ENCODE results near the gene TNFSF11.
"Not testable (repeated sequence)": the region's sequence is repeated elsewhere in the genome, so short reads cannot be mapped to it uniquely, and the experiment has no call there.

The TNFSF11 gene

GRCh38 chr13:42551611-42552010 lies 22.3 kb upstream of the TNFSF11 start:
- no peak overlapping the region for H2BK120ac ChIP-seq (ENCODE audit: low read depth, low read length)
- H2AK5ac ChIP-seq (ENCODE audit: low read depth, low read length) = no peak overlapping the region
- H3K36me3 ChIP-seq (replicated peaks in 1 of 2; ENCODE audit: control insufficient read depth in 2 of 2, insufficient read depth in 2 of 2, low read length in 2 of 2) = no peaks in the 10 kb centered on the region
- no CpG with 5 or more reads among the region's 2 CpGs for WGBS, 2 donors (ENCODE audit: extremely low coverage in 2 of 2, insufficient read length in 2 of 2, insufficient replicate concordance in 1 of 2)
- no peak overlapping the region for H3K23ac ChIP-seq (ENCODE audit: low read depth, low read length, poor library complexity)
- H2BK12ac ChIP-seq (ENCODE audit: low read length) = no peak overlapping the region
- no peaks in the 10 kb centered on the region for H3K79me1 ChIP-seq (ENCODE audit: low read depth, low read length)
- no peak overlapping the region for H4K8ac ChIP-seq (ENCODE audit: low read depth, low read length)
- DNase-seq (ENCODE audit: low spot score) = no peak
- no peak overlapping the region for H3K9ac ChIP-seq (ENCODE audit: low read depth, low read length, poor library complexity)
- H3K4me1 ChIP-seq (ENCODE audit: control insufficient read depth in 2 of 2, insufficient read depth in 1 of 2, low read depth in 1 of 2, low read length in 2 of 2) = peaks cover 0 to 4% of the 10 kb centered on the region in 2 donors
- no peak overlapping the region for H2AFZ ChIP-seq (ENCODE audit: low read length)
- no peak overlapping the region for H3K14ac ChIP-seq (ENCODE audit: low read length)
- H2BK5ac ChIP-seq (ENCODE audit: low read length) = no peak overlapping the region
- H3K4ac ChIP-seq (ENCODE audit: low read length) = no peak overlapping the region
- no peak overlapping the region for H4K91ac ChIP-seq (ENCODE audit: low read depth, low read length, poor library complexity)
- H3K18ac ChIP-seq (ENCODE audit: low read length) = no peak overlapping the region
- H3K27ac ChIP-seq (replicated peaks; ENCODE audit: low read length) = no peak overlapping the region
- no peaks in the 10 kb centered on the region for H3K9me3 ChIP-seq (replicated peaks in 1 of 2; ENCODE audit: control insufficient read depth in 2 of 2, insufficient read depth in 1 of 2, low read depth in 1 of 2, low read length in 2 of 2)
- H3K27me3 ChIP-seq (ENCODE audit: control insufficient read depth in 3 of 3, insufficient read depth in 3 of 3, low read depth in 1 of 3, low read length in 3 of 3) = no peaks in the 10 kb centered on the region
- H3K4me2 ChIP-seq (ENCODE audit: insufficient read depth, low read length, poor library complexity, severe bottlenecking) = no peak overlapping the region
- H2BK15ac ChIP-seq (ENCODE audit: low read length) = no peak overlapping the region
- no peak overlapping the region for H3K4me3 ChIP-seq (ENCODE audit: low read length in 2 of 2)

- no peak overlapping the region for H3K27ac ChIP-seq (replicated peaks; ENCODE audit: low read length)
- no peak overlapping the region for H2BK5ac ChIP-seq (ENCODE audit: low read length)
- H3K4ac ChIP-seq (ENCODE audit: low read length) = no peak overlapping the region
- no peak overlapping the region for H3K14ac ChIP-seq (ENCODE audit: low read length)
- no peak overlapping the region for H3K4me2 ChIP-seq (ENCODE audit: insufficient read depth, low read length, poor library complexity, severe bottlenecking)
- no peak overlapping the region for H2BK120ac ChIP-seq (ENCODE audit: low read depth, low read length)
- no peaks in the 10 kb centered on the region for H3K36me3 ChIP-seq (replicated peaks in 1 of 2; ENCODE audit: control insufficient read depth in 2 of 2, insufficient read depth in 2 of 2, low read length in 2 of 2)
- no peak overlapping the region for H4K91ac ChIP-seq (ENCODE audit: low read depth, low read length, poor library complexity)
- no peaks in the 10 kb centered on the region for H3K9me3 ChIP-seq (replicated peaks in 1 of 2; ENCODE audit: control insufficient read depth in 2 of 2, insufficient read depth in 1 of 2, low read depth in 1 of 2, low read length in 2 of 2)
- H2BK12ac ChIP-seq (ENCODE audit: low read length) = no peak overlapping the region
- no peak overlapping the region for H3K9ac ChIP-seq (ENCODE audit: low read depth, low read length, poor library complexity)
- whole genome bisulfite sequencing, 2 donors (ENCODE audit: extremely low coverage in 2 of 2, insufficient read length in 2 of 2, insufficient replicate concordance in 1 of 2) = no CpG with 5 or more reads among the region's 3 CpGs
- H2AK5ac ChIP-seq (ENCODE audit: low read depth, low read length) = no peak overlapping the region
- no peak overlapping the region for H3K4me3 ChIP-seq (ENCODE audit: low read length in 2 of 2)
- H3K27me3 ChIP-seq (ENCODE audit: control insufficient read depth in 3 of 3, insufficient read depth in 3 of 3, low read depth in 1 of 3, low read length in 3 of 3) = no peaks in the 10 kb centered on the region
- H4K8ac ChIP-seq (ENCODE audit: low read depth, low read length) = no peak overlapping the region
- H3K23ac ChIP-seq (ENCODE audit: low read depth, low read length, poor library complexity) = no peak overlapping the region
- H3K4me1 ChIP-seq (ENCODE audit: control insufficient read depth in 2 of 2, insufficient read depth in 1 of 2, low read depth in 1 of 2, low read length in 2 of 2) = peaks cover 0 to 4% of the 10 kb centered on the region in 2 donors
- no peak overlapping the region for H2AFZ ChIP-seq (ENCODE audit: low read length)
- H3K79me1 ChIP-seq (ENCODE audit: low read depth, low read length) = no peaks in the 10 kb centered on the region
- no peak for DNase-seq (ENCODE audit: low spot score)
- no peak overlapping the region for H3K18ac ChIP-seq (ENCODE audit: low read length)
- no peak overlapping the region for H2BK15ac ChIP-seq (ENCODE audit: low read length)
These were observed 20.6 kb upstream of the TNFSF11 start for GRCh38 chr13:42553098-42554046.

- no peaks in the 10 kb centered on the region for H3K4me1 ChIP-seq (ENCODE audit: control insufficient read depth in 2 of 2, insufficient read depth in 1 of 2, low read depth in 1 of 2, low read length in 2 of 2)
- no peak overlapping the region for H2BK120ac ChIP-seq (ENCODE audit: low read depth, low read length)
- no peaks in the 10 kb centered on the region for H3K79me1 ChIP-seq (ENCODE audit: low read depth, low read length)
- no peak overlapping the region for H3K4me3 ChIP-seq (ENCODE audit: low read length in 2 of 2)
- no peak overlapping the region for H3K14ac ChIP-seq (ENCODE audit: low read length)
- H3K18ac ChIP-seq (ENCODE audit: low read length) = no peak overlapping the region
- H2BK15ac ChIP-seq (ENCODE audit: low read length) = no peak overlapping the region
- no peak overlapping the region for H2BK5ac ChIP-seq (ENCODE audit: low read length)
- no peak overlapping the region for H4K8ac ChIP-seq (ENCODE audit: low read depth, low read length)
- no peak overlapping the region for H2AFZ ChIP-seq (ENCODE audit: low read length)
- H2BK12ac ChIP-seq (ENCODE audit: low read length) = no peak overlapping the region
- H3K4ac ChIP-seq (ENCODE audit: low read length) = no peak overlapping the region
- H4K91ac ChIP-seq (ENCODE audit: low read depth, low read length, poor library complexity) = no peak overlapping the region
- H3K36me3 ChIP-seq (replicated peaks in 1 of 2; ENCODE audit: control insufficient read depth in 2 of 2, insufficient read depth in 2 of 2, low read length in 2 of 2) = peaks cover 0 to 2% of the 10 kb centered on the region in 2 donors
- no peaks in the 10 kb centered on the region for H3K27me3 ChIP-seq (ENCODE audit: control insufficient read depth in 3 of 3, insufficient read depth in 3 of 3, low read depth in 1 of 3, low read length in 3 of 3)
- H3K27ac ChIP-seq (replicated peaks; ENCODE audit: low read length) = no peak overlapping the region
- no peak for DNase-seq (ENCODE audit: low spot score)
- no peak overlapping the region for H3K9ac ChIP-seq (ENCODE audit: low read depth, low read length, poor library complexity)
- H3K9me3 ChIP-seq (replicated peaks in 1 of 2; ENCODE audit: control insufficient read depth in 2 of 2, insufficient read depth in 1 of 2, low read depth in 1 of 2, low read length in 2 of 2) = peaks cover 0 to 2% of the 10 kb centered on the region in 2 donors
- H3K23ac ChIP-seq (ENCODE audit: low read depth, low read length, poor library complexity) = no peak overlapping the region
- no peak overlapping the region for H3K4me2 ChIP-seq (ENCODE audit: insufficient read depth, low read length, poor library complexity, severe bottlenecking)
- no peak overlapping the region for H2AK5ac ChIP-seq (ENCODE audit: low read depth, low read length)
These were observed 14.9 kb upstream of the TNFSF11 start for GRCh38 chr13:42559057-42559456.

- not testable (repeated sequence) for H3K4ac ChIP-seq (ENCODE audit: low read length); H2BK15ac ChIP-seq (ENCODE audit: low read length); DNase-seq (ENCODE audit: low spot score); H3K9ac ChIP-seq (ENCODE audit: low read depth, low read length, poor library complexity); H3K23ac ChIP-seq (ENCODE audit: low read depth, low read length, poor library complexity); H4K91ac ChIP-seq (ENCODE audit: low read depth, low read length, poor library complexity); H3K9me3 ChIP-seq (replicated peaks in 1 of 2; ENCODE audit: control insufficient read depth in 2 of 2, insufficient read depth in 1 of 2, low read depth in 1 of 2, low read length in 2 of 2); H3K4me1 ChIP-seq (ENCODE audit: control insufficient read depth in 2 of 2, insufficient read depth in 1 of 2, low read depth in 1 of 2, low read length in 2 of 2); H2BK5ac ChIP-seq (ENCODE audit: low read length); H3K4me3 ChIP-seq (ENCODE audit: low read length in 2 of 2); H2BK120ac ChIP-seq (ENCODE audit: low read depth, low read length); H4K8ac ChIP-seq (ENCODE audit: low read depth, low read length); H2AFZ ChIP-seq (ENCODE audit: low read length); H2AK5ac ChIP-seq (ENCODE audit: low read depth, low read length); H3K27me3 ChIP-seq (ENCODE audit: control insufficient read depth in 3 of 3, insufficient read depth in 3 of 3, low read depth in 1 of 3, low read length in 3 of 3); H3K18ac ChIP-seq (ENCODE audit: low read length); H3K27ac ChIP-seq (replicated peaks; ENCODE audit: low read length); H3K36me3 ChIP-seq (replicated peaks in 1 of 2; ENCODE audit: control insufficient read depth in 2 of 2, insufficient read depth in 2 of 2, low read length in 2 of 2); H2BK12ac ChIP-seq (ENCODE audit: low read length); H3K4me2 ChIP-seq (ENCODE audit: insufficient read depth, low read length, poor library complexity, severe bottlenecking); H3K79me1 ChIP-seq (ENCODE audit: low read depth, low read length)
- H3K14ac ChIP-seq (ENCODE audit: low read length) = peak overlapping the region; percentile 56
- WGBS, 2 donors (ENCODE audit: extremely low coverage in 2 of 2, insufficient read length in 2 of 2, insufficient replicate concordance in 1 of 2) = no CpG with 5 or more reads among the region's 36 CpGs
These were observed 14.3 kb upstream of the TNFSF11 start for GRCh38 chr13:42559573-42560218.
